IMR-90 (cell line): ENCODE data around the gene PHF21A. TPM values are rescaled to one million over a fixed set of nuclear protein-coding genes. Genes with fewer than 3 reads are reported as not detected.

Experiments used
- ATAC-seq: fragments of 200-7000 bp; cut with Tn5 transposase; 2 replicates; pipeline ENCODE4 v1.9.1; 2020; ENCODE audit warnings: low read depth, mild to moderate bottlenecking, moderate library complexity
- BruUV-seq: library from RNA; stranded (reverse); fragments of 400-500 nt; replicated peaks from 2 replicates; lab custom pipeline; 2021; lab: Mats Ljungman, UMichigan
- CTCF ChIA-PET: fragments of 300-600 bp; formaldehyde crosslinking; extraction: SDS; loops from one replicate; lab custom pipeline; 2021; ENCODE audit warnings: antibody characterized with exemption; lab: Yijun Ruan, JAX
- POLR2A ChIA-PET: fragments of 300-600 bp; sonication (Branson Sonifier 250); formaldehyde crosslinking; loops from one replicate; lab custom pipeline; 2022; ENCODE audit warnings: antibody characterized with exemption; ENCODE audit not compliant: unreplicated experiment; lab: Charles Lee
- DNase-seq: peaks from one replicate; pipeline ENCODE4 v3.0.0; 2013
- H2AFZ ChIP-seq: replicated peaks from 2 replicates; pipeline ENCODE3; 2013; ENCODE audit warnings: low read length, mild to moderate bottlenecking; ENCODE audit not compliant: poor library complexity
- H2AK5ac ChIP-seq: 2 replicates; pipeline ENCODE4 v1.6.1; 2013; ENCODE audit warnings: low read depth, low read length, inconsistent platforms
- H2AK9ac ChIP-seq: replicated peaks from 2 replicates; pipeline ENCODE3; 2013; ENCODE audit warnings: mild to moderate bottlenecking, low read depth, low read length, moderate library complexity; ENCODE audit not compliant: poor library complexity
- H2BK120ac ChIP-seq: 2 replicates; pipeline ENCODE4 v1.6.1; 2013; ENCODE audit warnings: low read depth, low read length, inconsistent platforms
- H2BK15ac ChIP-seq: 3 replicates; pipeline ENCODE4 v1.6.1; 2013; ENCODE audit warnings: low read depth, low read length, inconsistent platforms
- H2BK20ac ChIP-seq: 2 replicates; pipeline ENCODE4 v1.6.1; 2013; ENCODE audit warnings: low read depth, mild to moderate bottlenecking, inconsistent platforms, low read length, moderate library complexity
- H2BK5ac ChIP-seq: 2 replicates; pipeline ENCODE4 v1.6.1; 2013; ENCODE audit warnings: mild to moderate bottlenecking, low read depth, low read length, inconsistent platforms; ENCODE audit not compliant: poor library complexity, severe bottlenecking
- H3K14ac ChIP-seq: replicated peaks from 2 replicates; pipeline ENCODE4 v1.6.1; 2013; ENCODE audit warnings: low read depth, low read length, inconsistent platforms
- H3K18ac ChIP-seq: 2 replicates; pipeline ENCODE4 v1.6.1; 2013; ENCODE audit warnings: low read depth, low read length, control low read depth
- H3K23ac ChIP-seq: 2 replicates; pipeline ENCODE4 v1.6.1; 2013; ENCODE audit warnings: low read depth, low read length, inconsistent platforms
- H3K27ac ChIP-seq: 2 replicates; pipeline ENCODE4 v1.5.1; 2013; ENCODE audit warnings: mild to moderate bottlenecking, control low read depth, low read length; ENCODE audit not compliant: insufficient read depth
- H3K27me3 ChIP-seq: 2 replicates; pipeline ENCODE4 v1.6.1; 2013; ENCODE audit warnings: low read length; ENCODE audit not compliant: control insufficient read depth, insufficient read depth
- H3K36me3 ChIP-seq: 2 replicates; pipeline ENCODE4 v1.6.1; 2013; ENCODE audit warnings: low read length, mixed read lengths; ENCODE audit not compliant: control insufficient read depth, insufficient read depth
- H3K4ac ChIP-seq: 2 replicates; pipeline ENCODE4 v1.6.1; 2013; ENCODE audit warnings: low read depth, low read length, inconsistent platforms
- H3K4me1 ChIP-seq: 2 replicates; pipeline ENCODE4 v1.6.1; 2013; ENCODE audit warnings: low read length, mixed read lengths; ENCODE audit not compliant: control insufficient read depth, insufficient read depth
- H3K4me2 ChIP-seq: 2 replicates; pipeline ENCODE4 v1.6.1; 2013; ENCODE audit warnings: low read depth, mild to moderate bottlenecking, control low read depth, low read length, moderate library complexity
- H3K4me3 ChIP-seq: 2 replicates; pipeline ENCODE4 v1.5.1; 2013; ENCODE audit warnings: low read depth, mild to moderate bottlenecking, control low read depth, low read length, moderate library complexity; ENCODE audit not compliant: insufficient read depth
- H3K56ac ChIP-seq: 2 replicates; pipeline ENCODE4 v1.6.1; 2013; ENCODE audit warnings: low read length, inconsistent platforms; ENCODE audit not compliant: insufficient read depth; ENCODE audit errors: extremely low read depth
- H3K79me1 ChIP-seq, 2 experiments: 2 replicates each; pipeline ENCODE4 v1.6.1; 2013; ENCODE audit warnings: low read length in 2 of 2, inconsistent platforms in 1 of 2, low read depth in 1 of 2
- H3K9ac ChIP-seq: 2 replicates; pipeline ENCODE4 v1.6.1; 2013; ENCODE audit warnings: low read depth, low read length, control low read depth
- H3K9me1 ChIP-seq: 2 replicates; pipeline ENCODE4 v1.6.1; 2013; ENCODE audit warnings: low read length, inconsistent platforms; ENCODE audit not compliant: insufficient read depth
- H3K9me3 ChIP-seq: 2 replicates; pipeline ENCODE4 v1.6.1; 2013; ENCODE audit warnings: low read length; ENCODE audit not compliant: control insufficient read depth, insufficient read depth
- H4K20me1 ChIP-seq: 2 replicates; pipeline ENCODE4 v1.6.1; 2013; ENCODE audit warnings: low read length, inconsistent platforms; ENCODE audit not compliant: insufficient read depth
- H4K5ac ChIP-seq: 2 replicates; pipeline ENCODE4 v1.6.1; 2013; ENCODE audit warnings: mild to moderate bottlenecking, low read depth, low read length, control low read depth
- H4K8ac ChIP-seq, 2 experiments: 2 replicates each; pipeline ENCODE4 v1.6.1; 2013; ENCODE audit warnings: low read depth in 2 of 2, low read length in 2 of 2, control low read depth in 1 of 2, inconsistent platforms in 1 of 2
- H4K91ac ChIP-seq: 2 replicates; pipeline ENCODE4 v1.6.1; 2013; ENCODE audit warnings: low read depth, low read length, inconsistent platforms; ENCODE audit not compliant: insufficient read depth
- ELK1 ChIP-seq: fragments of 150-350 bp; IDR thresholded peaks from 2 replicates; pipeline ENCODE4 v1.6.1; 2016; ENCODE audit warnings: low read depth, mild to moderate bottlenecking, low read length, moderate library complexity, borderline replicate concordance
- MAFK ChIP-seq: IDR thresholded peaks from 2 replicates; pipeline ENCODE4 v1.6.1; 2012; ENCODE audit warnings: low read depth, low read length, improper control_type of control experiment
- MAZ ChIP-seq: IDR thresholded peaks from 2 replicates; pipeline ENCODE4 v1.6.1; 2012; ENCODE audit warnings: low read depth, mild to moderate bottlenecking, low read length, improper control_type of control experiment, moderate library complexity, borderline replicate concordance
- MXI1 ChIP-seq: IDR thresholded peaks from 2 replicates; pipeline ENCODE4 v1.6.1; 2012; ENCODE audit warnings: low read depth, mild to moderate bottlenecking, low read length, moderate library complexity, borderline replicate concordance
- RAD21 ChIP-seq: IDR thresholded peaks from 2 replicates; pipeline ENCODE4 v1.6.1; 2012; ENCODE audit warnings: low read length, improper control_type of control experiment
- RCOR1 ChIP-seq: IDR thresholded peaks from 2 replicates; pipeline ENCODE4 v1.6.1; 2012; ENCODE audit warnings: mild to moderate bottlenecking, low read length, improper control_type of control experiment; ENCODE audit not compliant: insufficient replicate concordance
- USF2 ChIP-seq: fragments of 150-350 bp; IDR thresholded peaks from 2 replicates; pipeline ENCODE4 v1.6.1; 2017; ENCODE audit warnings: mild to moderate bottlenecking, antibody characterized with exemption, low read length, low read depth
- WGBS, 2 experiments: methylation state at CpG; one replicate each; pipeline versions ENCODE4 v1.1.5 to v1.1.7; 2013; ENCODE audit warnings: missing lambda C conversion rate in 2 of 2; ENCODE audit not compliant: insufficient read length in 1 of 2; ENCODE audit errors: extremely low coverage in 2 of 2; 5-methylcytosine and 5-hydroxymethylcytosine counted together
- dilution Hi-C: fragments of 300-500 bp; cut with HindIII; formaldehyde crosslinking; loops from one replicate; pipeline ENCODE4 v1.14.3; 2018; ENCODE audit warnings: low sequenced_read_pairs; ENCODE audit not compliant: unreplicated experiment
- in situ Hi-C: fragments of 300-500 bp; cut with MboI; formaldehyde crosslinking; loops from 3 replicates; pipeline ENCODE4 v1.14.3; 2019; ENCODE audit warnings: low sequenced_read_pairs, inconsistent platforms, mixed read lengths
- intact Hi-C: fragments of 100-400 bp; cut with micrococcal nuclease; formaldehyde crosslinking; loops from 2 replicates; pipeline ENCODE4 v1.10.0; 2022
- polyA plus RNA-seq, 3 experiments: library from polyadenylated mRNA; depleted of rRNA; stranded (reverse); fragments of >200 nt; gene quantifications; 2 replicates each; pipeline ENCODE4 v1.2.3, GENCODE V29; 2012; ENCODE audit warnings: low replicate concordance in 1 of 3
- total RNA-seq: library from RNA; depleted of rRNA; stranded (reverse); fragments of >200 nt; gene quantifications from 2 replicates; pipeline ENCODE4 v1.2.3, GENCODE V29; 2012

Gene PHF21A
- total and polyA plus RNA-seq, 2 of the 4 experiments (the other 2 are of a cell fraction): 9.0 to 20.6 TPM

GRCh38 chr11:46001448-46001914 is 119.8 kb downstream of the PHF21A start:
- Histone ChIP-seq H3K27ac (peak overlapping the region; percentile 96; the same call in 1 of the 2 replicates), H2AK5ac (no peak overlapping the region), H3K27me3 (no peaks in the 10 kb centered on the region), H3K36me3 (no peaks in the 10 kb centered on the region), H3K4ac (peak overlapping the region; percentile 72; the same call in 1 of the 2 replicates), H3K4me3 (no peak overlapping the region), H2BK15ac (no peak overlapping the region), H4K8ac (peak overlapping the region in 1 of 2 experiments; percentile 73; a peak in 2 of 4 replicates), H3K4me2 (peak overlapping the region; percentile 57; the same call in 1 of the 2 replicates), H3K18ac (peak overlapping the region; percentile 42; the same call in 1 of the 2 replicates), H3K4me1 (peaks cover 7% of the 10 kb centered on the region), H3K23ac (no peak overlapping the region), H3K9me1 (peaks cover 6% of the 10 kb centered on the region), H3K14ac (no peak overlapping the region), H4K5ac (peak overlapping the region; percentile 13; the same call in 1 of the 2 replicates), H2BK5ac (peak overlapping the region; percentile 84), H3K9ac (no peak overlapping the region), H2AK9ac (no peak overlapping the region), H2BK20ac (peak overlapping the region; percentile 80; the same call in 1 of the 2 replicates), H4K20me1 (peaks cover 5% of the 10 kb centered on the region; the same call in 1 of the 2 replicates), H2BK120ac (peak overlapping the region; percentile 83), H2AFZ (no peak overlapping the region), H4K91ac (no peak overlapping the region), H3K79me1 (peaks cover 13 to 35% of the 10 kb centered on the region in 2 experiments), H3K56ac (0 out of 2 replicates have a peak overlapping the region, but pooled peaks have one; percentile 8), H3K9me3 (no peaks in the 10 kb centered on the region)
- peak; percentile 70 for DNase-seq
- no CpG with 5 or more reads among the region's 3 CpGs for WGBS, 2 experiments
- CTCF ChIA-PET: interaction anchor here (0.7 to 2.1 kb wide), 3 partner anchors 35 to 37 kb away, joined by 3 to 8 read pairs (median 3); no protein-coding TSS in a partner anchor
- intact Hi-C loops (loop anchor here (10.0 kb wide), 2 partner anchors 127 to 157 kb away; partner anchors contain the start of gene CRY2), dilution Hi-C loops (no loop called here), in situ Hi-C loops (loop anchor here (10.0 kb wide), 1 partner anchor 127 kb away; no protein-coding TSS in a partner anchor)
- peak; percentile 85 for ATAC-seq
- POLR2A ChIA-PET: no interaction called here
- TF ChIP-seq ELK1: no peak
- no peak for TF ChIP-seq MAFK
- TF ChIP-seq RAD21: no peak
- no peak for TF ChIP-seq MXI1
- TF ChIP-seq MAZ: no peak
- no peak for TF ChIP-seq RCOR1
- TF ChIP-seq USF2: no peak
- no TSS peak for BruUV-seq
